ENCODE results near the gene USP25. TPM values are rescaled to one million over a fixed set of nuclear protein-coding genes. Genes with fewer than 3 reads are reported as not detected.

The USP25 gene
- total RNA-seq, 1 experiment from 2014 or later = 33.6 TPM

- Histone ChIP-seq H3K9ac (ENCODE audit: low read length) (no peak overlapping the region), H3K4me2 (ENCODE audit: low read length) (no peak overlapping the region), H3K27ac (ENCODE audit: low read depth, low read length) (no peak overlapping the region), H3K9me3 (ENCODE audit: control insufficient read depth in 1 of 2, insufficient read depth in 1 of 2, low read depth in 1 of 2, low read length in 2 of 2) (no peaks in the 10 kb centered on the region), H3K36me3 (ENCODE audit: control insufficient read depth in 1 of 2, insufficient read depth in 2 of 2, low read length in 2 of 2) (no peaks in the 10 kb centered on the region; a peak in 1 of 4 replicates), H2AFZ (ENCODE audit: low read depth, low read length, poor library complexity, severe bottlenecking) (no peak overlapping the region), H4K20me1 (ENCODE audit: insufficient read depth) (no peaks in the 10 kb centered on the region), H3K4me3 (replicated peaks in 1 of 2; ENCODE audit: low read depth in 1 of 2, low read length in 2 of 2) (no peak overlapping the region), H3K79me2 (ENCODE audit: insufficient read depth, low read length) (0 out of 2 replicates have a peak, but pooled peaks cover 4% of the 10 kb centered on the region), H3K9me2 (ENCODE audit: insufficient read depth) (no peaks in the 10 kb centered on the region), H3K4me1 (ENCODE audit: control insufficient read depth in 1 of 2, insufficient read depth in 2 of 2, low read length in 2 of 2) (no peaks in the 10 kb centered on the region), H3K27me3 (ENCODE audit: insufficient read depth, low read length) (no peaks in the 10 kb centered on the region)
- TSS peak; percentile 4 for BruUV-seq (replicated peaks)
- ATAC-seq (no peak), DNase-seq (ENCODE audit: low read depth, low spot score) (no peak)
- intact Hi-C loops (cut with micrococcal nuclease) = no loop called here
- POLR2A ChIA-PET = no interaction called here
- RAD21 ChIA-PET (ENCODE audit: low non-redundant PET in 1 of 2, low total read pairs in 2 of 2, uncharacterized antibody in 2 of 2, unreplicated experiment in 2 of 2) = no interaction called here
- no peak for TF ChIP-seq EZH2 (IDR thresholded peaks at IDR 0.05)
- no peak for TF ChIP-seq ZNF274 (IDR thresholded peaks at IDR 0.05; ENCODE audit: low read depth, low read length)
- TF ChIP-seq, protein P1, sequence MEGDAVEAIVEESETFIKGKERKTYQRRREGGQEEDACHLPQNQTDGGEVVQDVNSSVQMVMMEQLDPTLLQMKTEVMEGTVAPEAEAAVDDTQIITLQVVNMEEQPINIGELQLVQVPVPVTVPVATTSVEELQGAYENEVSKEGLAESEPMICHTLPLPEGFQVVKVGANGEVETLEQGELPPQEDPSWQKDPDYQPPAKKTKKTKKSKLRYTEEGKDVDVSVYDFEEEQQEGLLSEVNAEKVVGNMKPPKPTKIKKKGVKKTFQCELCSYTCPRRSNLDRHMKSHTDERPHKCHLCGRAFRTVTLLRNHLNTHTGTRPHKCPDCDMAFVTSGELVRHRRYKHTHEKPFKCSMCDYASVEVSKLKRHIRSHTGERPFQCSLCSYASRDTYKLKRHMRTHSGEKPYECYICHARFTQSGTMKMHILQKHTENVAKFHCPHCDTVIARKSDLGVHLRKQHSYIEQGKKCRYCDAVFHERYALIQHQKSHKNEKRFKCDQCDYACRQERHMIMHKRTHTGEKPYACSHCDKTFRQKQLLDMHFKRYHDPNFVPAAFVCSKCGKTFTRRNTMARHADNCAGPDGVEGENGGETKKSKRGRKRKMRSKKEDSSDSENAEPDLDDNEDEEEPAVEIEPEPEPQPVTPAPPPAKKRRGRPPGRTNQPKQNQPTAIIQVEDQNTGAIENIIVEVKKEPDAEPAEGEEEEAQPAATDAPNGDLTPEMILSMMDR (IDR thresholded peaks at IDR 0.05 in 2 of 3, conservative IDR thresholded peaks at IDR 0.05 in 1 of 3; ENCODE audit: borderline replicate concordance in 1 of 3, insufficient read depth in 1 of 3, low read depth in 2 of 3, low read length in 2 of 3) = no peak
- no peak for TF ChIP-seq MAX (IDR thresholded peaks at IDR 0.05)
- no peak for TF ChIP-seq ZBTB33 (IDR thresholded peaks at IDR 0.05; ENCODE audit: extremely low read depth, insufficient replicate concordance, low read length)
- no peak for TF ChIP-seq YY1 (IDR thresholded peaks at IDR 0.05; ENCODE audit: extremely low read depth, insufficient replicate concordance, low read depth, low read length)
- CTCF ChIA-PET = no interaction called here
Measured at GRCh38 chr21:15809818-15810217, 80.0 kb downstream of the USP25 start.
